B cell (primary cell): ENCODE measurements around the gene DNM2. TPM values are rescaled to one million over a fixed set of nuclear protein-coding genes. Genes with fewer than 3 reads are reported as not detected.
"Not testable (repeated sequence)": the region's sequence is repeated elsewhere in the genome, so short reads cannot be mapped to it uniquely, and the experiment has no call there.

ENCODE experiments used
- ATAC-seq: fragments of 200-7000 bp; cut with Tn5 transposase; one replicate; pipeline ENCODE4 v1.10.0; 2021; ENCODE audit warnings: low read depth, mild to moderate bottlenecking, moderate number of reproducible peaks, moderate library complexity
- CTCF ChIA-PET: fragments of 350-600 bp; sonication (Branson Sonifier 250); formaldehyde crosslinking; loops from one replicate; lab custom pipeline; 2021; ENCODE audit warnings: antibody characterized with exemption, inconsistent platforms; lab: Charles Lee
- POLR2A ChIA-PET: fragments of 350-600 bp; sonication (Branson Sonifier 250); formaldehyde crosslinking; loops from one replicate; lab custom pipeline; 2021; ENCODE audit warnings: antibody characterized with exemption; lab: Charles Lee
- DNase-seq: peaks from one replicate; pipeline ENCODE4 v3.0.0; 2013
- H2AFZ ChIP-seq: 2 replicates; pipeline ENCODE4 v1.6.1; 2012; ENCODE audit warnings: mild to moderate bottlenecking, low read depth, low read length; ENCODE audit not compliant: insufficient read depth, poor library complexity, severe bottlenecking
- H3K27ac ChIP-seq, 2 donors: 1 replicate in 1 of 2; 2 replicates in 1 of 2; pipeline ENCODE4 v1.5.1; 2012 to 2013; ENCODE audit warnings: low read length in 2 of 2, mild to moderate bottlenecking in 2 of 2, moderate library complexity in 1 of 2
- H3K27me3 ChIP-seq, 4 experiments: fragments of 200-600 bp in 1 of 4; sonication (generic) in 1 of 4; replicated peaks in 1 of 4; 1 replicate in 2 of 4; 2 replicates in 2 of 4; pipeline versions ENCODE4 v1.6.1 to v1.7.0; 2013 to 2016; ENCODE audit warnings: low read length in 3 of 4, mild to moderate bottlenecking in 2 of 4, mixed read lengths in 1 of 4, moderate library complexity in 1 of 4; ENCODE audit not compliant: insufficient read depth in 4 of 4, control insufficient read depth in 3 of 4; ENCODE audit errors: control extremely low read depth in 1 of 4
- H3K36me3 ChIP-seq, 2 experiments: replicated peaks in 1 of 2; 1 replicate in 1 of 2; 2 replicates in 1 of 2; pipeline versions ENCODE4 v1.6.1 to v1.7.1; 2013; ENCODE audit warnings: low read length in 1 of 2; ENCODE audit not compliant: insufficient read depth in 2 of 2, control insufficient read depth in 1 of 2; ENCODE audit errors: control extremely low read depth in 1 of 2, extremely low read depth in 1 of 2
- H3K4me1 ChIP-seq, 2 donors: fragments of 200-600 bp in 1 of 2; sonication (generic) in 1 of 2; 1 replicate in 1 of 2; 2 replicates in 1 of 2; pipeline versions ENCODE4 v1.5.1 to v1.6.1; 2013 to 2017; ENCODE audit warnings: low read length in 2 of 2; ENCODE audit not compliant: control insufficient read depth in 2 of 2, insufficient read depth in 2 of 2
- H3K4me2 ChIP-seq: replicated peaks from 2 replicates; pipeline ENCODE3; 2012; ENCODE audit warnings: mild to moderate bottlenecking, low read depth, low read length; ENCODE audit not compliant: poor library complexity, severe bottlenecking
- H3K4me3 ChIP-seq, 5 experiments: fragments of 200-600 bp in 1 of 5; sonication (generic) in 1 of 5; 1 replicate in 3 of 5; 2 replicates in 2 of 5; pipeline versions ENCODE4 v1.5.1 to v1.7.0; 2011 to 2016; ENCODE audit warnings: low read length in 4 of 5, mild to moderate bottlenecking in 4 of 5, low read depth in 2 of 5, control low read depth in 1 of 5, moderate library complexity in 1 of 5; ENCODE audit not compliant: insufficient read depth in 1 of 5; ENCODE audit errors: control extremely low read depth in 1 of 5, extremely low read depth in 1 of 5
- H3K79me2 ChIP-seq: fragments of 200-600 bp; sonication (generic); one replicate; pipeline ENCODE4 v1.6.0; 2016; ENCODE audit warnings: low read length; ENCODE audit not compliant: control insufficient read depth, insufficient read depth
- H3K9ac ChIP-seq: fragments of 200-600 bp; sonication (generic); 2 replicates; pipeline ENCODE4 v1.6.1; 2017; ENCODE audit warnings: mild to moderate bottlenecking, low read length, moderate library complexity
- H3K9me3 ChIP-seq, 3 donors: one replicate each; pipeline versions ENCODE4 v1.6.1 to v1.7.1; 2013; ENCODE audit warnings: low read length in 2 of 3; ENCODE audit not compliant: control insufficient read depth in 2 of 3, insufficient read depth in 1 of 3; ENCODE audit errors: control extremely low read depth in 1 of 3
- H4K20me1 ChIP-seq: 2 replicates; pipeline ENCODE4 v1.6.0; 2012; ENCODE audit warnings: mild to moderate bottlenecking, low read length; ENCODE audit not compliant: insufficient read depth, control insufficient read depth, poor library complexity, severe bottlenecking
- H3K27ac Mint-ChIP-seq: one replicate; pipeline ENCODE4 v1.8.0; 2021; ENCODE audit warnings: mixed read lengths
- H3K27me3 Mint-ChIP-seq: one replicate; pipeline ENCODE4 v1.8.0; 2021; ENCODE audit warnings: mixed read lengths
- H3K4me1 Mint-ChIP-seq: one replicate; pipeline ENCODE4 v1.8.0; 2021; ENCODE audit warnings: mixed read lengths
- H3K4me3 Mint-ChIP-seq: one replicate; pipeline ENCODE4 v1.8.0; 2021; ENCODE audit warnings: mixed read lengths
- H3K9me3 Mint-ChIP-seq: one replicate; pipeline ENCODE4 v1.8.0; 2022; ENCODE audit warnings: mixed read lengths; ENCODE audit not compliant: insufficient read depth
- EZH2 ChIP-seq: IDR thresholded peaks from 2 replicates; pipeline ENCODE4 v1.6.1; 2012; ENCODE audit warnings: borderline replicate concordance, low read depth, mild to moderate bottlenecking, moderate library complexity, low read length; ENCODE audit not compliant: insufficient read depth, poor library complexity, severe bottlenecking
- WGBS: methylation state at CpG from one replicate; pipeline ENCODE4 v1.1.5; 2013; ENCODE audit warnings: missing lambda C conversion rate; ENCODE audit not compliant: insufficient coverage; 5-methylcytosine and 5-hydroxymethylcytosine counted together
- intact Hi-C: fragments of 100-400 bp; cut with micrococcal nuclease; formaldehyde crosslinking; loops from one replicate; pipeline ENCODE4 v1.10.0; 2022
- polyA plus RNA-seq: library from polyadenylated mRNA; depleted of rRNA; stranded (reverse); fragments of >200 nt; gene quantifications from 2 replicates; pipeline ENCODE4 v1.2.3, GENCODE V29; 2012
- total RNA-seq, 2 donors: library from RNA; stranded (reverse); fragments of 120-200 nt in 1 of 2; gene quantifications; 1 replicate in 1 of 2; 2 replicates in 1 of 2; pipeline versions ENCODE4 v1.2.3 to v1.2.4, GENCODE V29; 2013 to 2022
- TF ChIP-seq, protein P1 (sequence below): fragments of 200-600 bp; IDR thresholded peaks from one replicate; pipeline ENCODE4 v1.8.0; 2022; ENCODE audit warnings: antibody characterized with exemption, mild to moderate bottlenecking

The DNM2 gene
- total and polyA plus RNA-seq, 2 donors (not counting 1 experiment from before 2014, with no cell fraction given): 163 to 353 TPM

DNA sequence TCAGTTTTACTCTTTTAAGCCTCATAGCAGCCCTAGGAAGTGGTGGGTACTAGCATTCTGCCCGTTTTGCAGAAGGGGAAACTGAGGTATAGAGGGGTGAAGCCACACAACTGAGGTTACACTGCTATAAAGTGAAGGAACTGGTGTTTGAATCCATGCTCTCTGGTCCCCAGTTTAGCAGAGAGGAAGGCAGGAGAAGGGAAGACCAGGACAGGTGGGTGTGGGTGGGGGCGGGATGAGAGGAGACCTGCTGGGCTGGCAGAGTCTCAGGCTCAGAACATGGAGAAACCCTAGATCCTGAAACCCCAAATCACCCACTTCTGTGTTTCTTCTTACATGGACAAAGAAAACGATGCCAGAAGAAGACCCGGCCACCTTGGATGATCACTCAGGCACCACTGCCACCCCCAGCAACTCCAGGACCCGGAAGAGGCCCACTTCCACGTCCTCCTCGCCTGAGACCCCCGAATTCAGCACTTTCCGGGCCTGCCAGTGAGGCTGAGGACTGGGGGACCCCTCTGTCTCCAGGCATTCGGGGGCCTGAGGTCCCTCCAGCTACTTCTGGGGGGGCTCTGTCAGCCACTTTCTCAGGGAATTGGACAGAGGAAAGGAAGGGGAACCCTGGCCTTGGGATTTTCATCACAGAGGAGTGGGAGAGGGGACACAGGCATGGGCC lies 151.1 kb downstream of the DNM2 start:
- peak overlapping the region; percentile 89 for H3K27ac Mint-ChIP-seq
- H3K79me2 ChIP-seq: peaks cover 32% of the 10 kb centered on the region

DNA sequence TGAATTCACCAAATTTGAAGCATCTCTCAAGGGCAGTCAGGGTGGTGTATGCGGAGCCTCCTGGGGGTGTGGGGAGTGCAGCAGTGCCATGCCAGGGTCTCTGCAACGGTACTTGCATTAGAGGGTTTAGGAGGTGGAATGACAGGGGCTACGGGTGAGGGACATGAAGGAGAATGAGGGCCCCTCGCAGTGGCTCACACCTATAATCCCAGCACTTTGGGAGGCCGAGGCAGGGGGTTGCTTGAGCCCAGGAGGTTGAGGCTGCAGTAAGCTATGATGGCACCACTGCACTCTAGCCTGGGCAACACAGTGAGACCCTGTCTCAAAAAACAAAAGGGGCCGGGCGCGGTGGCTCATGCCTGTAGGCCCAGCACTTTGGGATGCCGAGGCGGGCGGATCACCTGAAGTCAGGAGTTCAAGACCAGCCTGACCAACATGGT lies 152.0 kb downstream of the DNM2 start:
- H3K4me1 ChIP-seq: peaks cover 33 to 46% of the 10 kb centered on the region in 2 donors
- H3K4me2 ChIP-seq: not testable (repeated sequence)
- POLR2A ChIA-PET: interaction anchor here (0.7 to 2.3 kb wide), 5 partner anchors 9 to 58 kb away, joined by 3 to 11 read pairs (median 7); partner anchors contain the start of gene TMED1

More for the DNA sequence above, 151.1 kb downstream of the DNM2 start:
- H3K4me1 Mint-ChIP-seq: peaks cover 46% of the 10 kb centered on the region
- Histone ChIP-seq H4K20me1 (no peaks in the 10 kb centered on the region), H3K4me1 (peaks cover 36 to 53% of the 10 kb centered on the region in 2 donors), H3K27ac (peak overlapping the region; percentile 77 to 81), H3K9me3 (no peaks in the 10 kb centered on the region), H3K4me2 (peak overlapping the region; percentile 86), H3K9ac (no peak overlapping the region), H3K27me3 (no peaks in the 10 kb centered on the region), H3K36me3 (no peaks in the 10 kb centered on the region), H3K4me3 (no peak overlapping the region), H2AFZ (no peak overlapping the region)
- ChIA-PET CTCF (interaction anchor here (0.5 to 7.4 kb wide), 4 partner anchors 8 to 224 kb away, joined by 3 to 62 read pairs (median 10); partner anchors contain the start of genes DNM2 and TMED1), POLR2A (interaction anchor here (1.0 to 1.9 kb wide), 2 partner anchors 10 to 33 kb away, joined by 9 to 11 read pairs; partner anchors contain the start of gene TMED1)
- DNase-seq (no peak), ATAC-seq (no peak)
- intact Hi-C loops: no loop called here
- no peaks in the 10 kb centered on the region for H3K9me3 Mint-ChIP-seq
- 96% methylated on average over 7 of the region's 10 CpGs for whole genome bisulfite sequencing
- TF ChIP-seq EZH2: no peak
- TF ChIP-seq, protein P1, sequence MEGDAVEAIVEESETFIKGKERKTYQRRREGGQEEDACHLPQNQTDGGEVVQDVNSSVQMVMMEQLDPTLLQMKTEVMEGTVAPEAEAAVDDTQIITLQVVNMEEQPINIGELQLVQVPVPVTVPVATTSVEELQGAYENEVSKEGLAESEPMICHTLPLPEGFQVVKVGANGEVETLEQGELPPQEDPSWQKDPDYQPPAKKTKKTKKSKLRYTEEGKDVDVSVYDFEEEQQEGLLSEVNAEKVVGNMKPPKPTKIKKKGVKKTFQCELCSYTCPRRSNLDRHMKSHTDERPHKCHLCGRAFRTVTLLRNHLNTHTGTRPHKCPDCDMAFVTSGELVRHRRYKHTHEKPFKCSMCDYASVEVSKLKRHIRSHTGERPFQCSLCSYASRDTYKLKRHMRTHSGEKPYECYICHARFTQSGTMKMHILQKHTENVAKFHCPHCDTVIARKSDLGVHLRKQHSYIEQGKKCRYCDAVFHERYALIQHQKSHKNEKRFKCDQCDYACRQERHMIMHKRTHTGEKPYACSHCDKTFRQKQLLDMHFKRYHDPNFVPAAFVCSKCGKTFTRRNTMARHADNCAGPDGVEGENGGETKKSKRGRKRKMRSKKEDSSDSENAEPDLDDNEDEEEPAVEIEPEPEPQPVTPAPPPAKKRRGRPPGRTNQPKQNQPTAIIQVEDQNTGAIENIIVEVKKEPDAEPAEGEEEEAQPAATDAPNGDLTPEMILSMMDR: no peak
- H3K27me3 Mint-ChIP-seq: no peaks in the 10 kb centered on the region
- peak overlapping the region; percentile 43 for H3K4me3 Mint-ChIP-seq

More for the DNA sequence above, 152.0 kb downstream of the DNM2 start:
- not testable (repeated sequence) for H4K20me1 ChIP-seq, H3K9ac ChIP-seq, ATAC-seq, H3K27me3 ChIP-seq, DNase-seq, H3K4me3 ChIP-seq, H3K36me3 ChIP-seq, H3K27ac ChIP-seq, H2AFZ ChIP-seq, H3K9me3 Mint-ChIP-seq, H3K9me3 ChIP-seq, H3K27me3 Mint-ChIP-seq
- Mint-ChIP-seq H3K4me3 (peak overlapping the region; percentile 67), H3K4me1 (peaks cover 41% of the 10 kb centered on the region), H3K27ac (peak overlapping the region; percentile 61)
- intact Hi-C loops: loop anchor here (5.0 to 10.0 kb wide), 2 partner anchors 218 to 285 kb away; partner anchors contain the start of genes ILF3 and SPC24
- peaks cover 41% of the 10 kb centered on the region for H3K79me2 ChIP-seq
- CTCF ChIA-PET: interaction anchor here (0.5 to 2.3 kb wide), 3 partner anchors 9 to 153 kb away, joined by 3 to 7 read pairs (median 5); partner anchors contain the start of gene DNM2
- 98% methylated on average over 8 of the region's 11 CpGs for WGBS
